Cerebellar nuclear complex (tissue), 1 donor: Measurements from ENCODE around the gene TTC33.
"Not testable (repeated sequence)": the region's sequence is repeated elsewhere in the genome, so short reads cannot be mapped to it uniquely, and the experiment has no call there.

Source experiments
- DNase-seq, 2 experiments: peaks; one replicate each; lab custom pipeline; 2025; lab: John Stamatoyannopoulos, UW

TTC33 gene

DNA sequence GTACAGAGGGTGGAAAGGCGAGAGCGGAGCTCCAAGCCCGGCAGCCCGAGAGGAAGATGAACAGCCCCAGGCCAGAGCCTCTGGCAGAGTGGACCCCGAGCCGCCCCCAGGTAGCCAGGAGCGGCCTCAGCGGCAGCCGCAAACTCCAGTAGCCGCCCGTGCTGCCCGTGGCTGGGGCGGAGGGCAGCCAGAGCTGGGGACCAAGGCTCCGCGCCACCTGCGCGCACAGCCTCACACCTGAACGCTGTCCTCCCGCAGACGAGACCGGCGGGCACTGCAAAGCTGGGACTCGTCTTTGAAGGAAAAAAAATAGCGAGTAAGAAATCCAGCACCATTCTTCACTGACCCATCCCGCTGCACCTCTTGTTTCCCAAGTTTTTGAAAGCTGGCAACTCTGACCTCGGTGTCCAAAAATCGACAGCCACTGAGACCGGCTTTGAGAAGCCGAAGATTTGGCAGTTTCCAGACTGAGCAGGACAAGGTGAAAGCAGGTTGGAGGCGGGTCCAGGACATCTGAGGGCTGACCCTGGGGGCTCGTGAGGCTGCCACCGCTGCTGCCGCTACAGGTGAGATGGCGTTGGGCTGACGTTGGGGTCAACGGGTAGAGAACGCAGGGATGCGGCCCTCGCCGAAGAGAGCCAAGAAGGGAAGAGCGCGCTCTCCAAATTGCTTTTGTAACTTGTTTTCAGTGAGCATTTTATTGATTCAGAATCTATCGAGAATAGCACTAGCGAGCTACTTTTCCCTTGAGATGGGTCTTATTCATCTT, 75.7 kb downstream of the TTC33 start, which contains the start of gene PTGER4:
TSS of gene PTGER4 (plus strand) at position 3 of the 769 bp plus-strand sequence. CDS start 1,079 bp downstream, outside the sequence.
- DNase-seq, result no peak

- DNase-seq, result no peak
These were observed 76.4 kb downstream of the TTC33 start for GRCh38 chr5:40679148-40679912.

- no peak for DNase-seq
These were observed 77.2 kb downstream of the TTC33 start for GRCh38 chr5:40678460-40679147.

DNA sequence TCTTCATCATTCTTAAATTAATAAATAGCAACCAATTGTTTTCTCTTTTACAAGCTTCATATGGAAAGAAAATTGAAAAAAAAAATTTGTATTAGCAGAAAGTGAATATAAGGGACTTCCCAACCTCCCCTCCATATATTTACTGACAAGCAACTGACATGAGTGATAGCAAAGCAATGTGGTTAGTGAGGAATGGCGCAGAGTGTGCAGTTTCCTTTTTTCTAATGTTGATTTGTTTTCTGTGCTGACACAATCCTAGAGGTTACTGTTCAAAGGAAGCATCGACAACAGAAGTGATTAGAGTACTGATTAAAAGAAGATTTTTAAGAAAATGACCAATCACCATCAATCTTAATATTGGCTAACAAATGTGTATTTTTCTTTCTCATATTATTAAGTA, 77.7 kb downstream of the TTC33 start:
- DNase-seq, result no peak

DNA sequence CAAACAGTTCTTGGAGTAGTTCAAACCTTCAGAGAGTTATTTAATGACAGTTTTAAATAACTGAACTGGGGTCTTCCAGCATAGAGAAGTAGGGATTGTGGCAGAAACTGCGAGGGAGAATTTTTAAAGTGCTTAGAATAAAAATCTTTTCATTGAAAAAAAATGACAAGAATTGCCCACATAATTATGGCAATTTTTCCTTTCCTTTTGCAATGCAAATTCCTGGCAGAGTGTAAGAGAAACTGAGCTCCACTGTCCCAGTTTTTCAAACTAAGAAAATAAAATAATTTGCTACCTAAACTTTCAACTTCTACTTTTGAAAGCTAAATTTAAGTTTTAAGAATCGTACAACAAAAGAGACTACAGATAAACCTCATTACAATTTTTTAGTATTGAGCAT, 78.3 kb downstream of the TTC33 start:
- no peak for DNase-seq

DNA sequence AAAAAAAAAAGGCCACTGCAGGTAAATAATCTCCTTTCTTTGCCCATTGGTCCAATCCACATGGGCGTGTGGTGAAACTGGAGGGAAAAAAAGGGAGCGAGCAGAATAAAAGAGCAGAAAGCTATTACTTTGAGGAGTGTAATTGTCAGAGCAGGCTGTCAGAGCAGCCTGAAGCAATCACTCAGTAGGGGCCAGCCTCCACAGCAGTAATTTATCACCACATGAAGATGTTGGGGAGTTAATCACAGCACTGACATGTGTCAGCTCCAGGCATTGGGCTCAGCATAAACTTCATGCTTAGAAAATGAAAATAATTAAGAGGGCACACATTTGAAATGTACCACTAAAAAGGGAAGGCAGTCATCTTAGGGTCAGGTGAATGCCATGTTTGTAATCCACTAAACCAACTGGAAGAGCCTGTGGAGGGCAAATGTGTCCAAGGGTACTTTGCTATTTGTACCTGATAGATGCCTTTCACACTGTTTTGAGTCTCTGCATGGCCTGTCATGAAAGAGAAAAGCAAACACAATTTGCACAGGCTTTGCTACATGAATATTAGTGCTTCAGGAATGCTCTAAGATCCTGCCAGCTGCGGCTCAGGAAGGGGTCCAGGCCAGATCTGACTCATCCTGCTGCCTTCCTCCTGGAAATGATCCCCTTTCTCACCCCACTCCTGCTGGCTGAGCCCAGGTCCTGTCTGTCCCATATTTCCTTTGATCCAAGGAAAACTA, 79.0 kb downstream of the TTC33 start:
- DNase-seq, result no peak

DNA sequence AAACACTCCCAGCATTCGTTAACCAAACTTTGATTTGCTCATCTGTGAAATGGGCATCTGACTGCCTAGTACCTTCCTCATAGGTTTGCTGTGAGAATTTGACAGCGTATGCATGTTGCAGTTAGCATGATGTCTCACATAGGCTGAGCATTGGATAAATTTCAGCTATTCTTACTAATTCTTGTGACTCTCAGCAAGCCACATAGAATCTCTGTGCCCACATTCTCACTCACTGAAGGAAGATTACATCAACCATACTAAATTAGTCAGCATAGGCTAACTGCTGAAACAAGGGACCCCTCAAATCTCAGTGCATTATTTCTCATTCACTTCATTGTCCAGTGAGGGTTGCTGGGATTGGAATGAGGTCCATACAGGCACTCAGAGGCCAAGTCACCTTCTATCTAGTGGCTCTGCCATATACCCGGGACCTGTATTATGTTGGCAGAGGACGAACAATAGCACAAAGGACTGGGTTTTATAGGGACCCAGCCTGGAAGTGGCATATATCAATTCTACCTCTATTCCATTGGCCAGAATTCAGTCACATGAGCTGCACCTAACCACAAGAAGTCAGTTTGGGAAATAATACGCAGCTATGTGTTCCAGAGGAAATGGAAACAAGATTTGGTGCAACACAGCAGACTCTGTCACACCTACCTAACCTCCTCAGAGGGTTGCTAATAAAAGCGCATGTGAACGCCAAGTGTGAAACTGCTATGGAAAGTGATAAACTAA, 80.2 kb downstream of the TTC33 start:
- DNase-seq, result no peak

- DNase-seq, result no peak
These were observed 81.0 kb downstream of the TTC33 start for GRCh38 chr5:40674661-40675235.

GRCh38 chr5:40672425-40672824, 83.3 kb downstream of the TTC33 start:
- no peak for DNase-seq

DNA sequence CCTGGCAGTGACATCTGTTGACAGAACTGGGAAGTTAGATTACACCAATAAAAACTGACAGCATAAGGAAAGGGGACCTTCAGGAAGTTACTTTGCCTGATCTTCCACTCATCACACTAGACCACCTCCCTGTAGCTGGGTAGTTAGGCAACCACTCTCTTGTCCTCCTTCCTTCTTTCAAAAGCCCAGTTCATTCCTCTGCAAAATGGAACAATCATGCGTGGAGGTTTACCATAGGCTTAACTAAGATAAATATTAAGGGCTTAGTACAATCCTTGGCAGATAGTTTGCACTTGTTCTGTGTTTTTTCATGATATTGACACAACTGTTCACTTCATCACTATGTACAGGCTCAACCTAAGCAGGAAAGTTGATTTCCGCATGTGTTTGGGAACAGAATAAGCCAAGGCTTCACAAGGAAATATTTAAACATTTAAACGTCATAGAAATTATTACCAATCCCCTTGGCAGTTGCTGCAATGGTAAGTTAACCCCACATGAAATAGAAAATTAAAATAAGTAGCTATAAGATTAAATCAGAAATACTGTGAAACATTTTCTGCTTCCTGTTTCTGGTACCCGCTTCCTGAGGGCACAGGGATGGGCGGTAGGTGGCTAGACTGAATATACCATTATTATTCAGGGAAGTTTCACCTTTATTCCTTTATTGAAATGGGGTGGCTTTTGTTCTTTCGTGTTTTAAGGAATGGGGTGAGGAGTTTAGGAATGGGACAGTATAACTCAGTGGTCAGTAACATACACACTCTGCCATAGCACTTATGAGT, 86.0 kb downstream of the TTC33 start:
- no peak for DNase-seq

GRCh38 chr5:40667161-40667663, 88.5 kb downstream of the TTC33 start:
- no peak for DNase-seq

GRCh38 chr5:40666657-40667056, 89.1 kb downstream of the TTC33 start:
- no peak for DNase-seq

DNA sequence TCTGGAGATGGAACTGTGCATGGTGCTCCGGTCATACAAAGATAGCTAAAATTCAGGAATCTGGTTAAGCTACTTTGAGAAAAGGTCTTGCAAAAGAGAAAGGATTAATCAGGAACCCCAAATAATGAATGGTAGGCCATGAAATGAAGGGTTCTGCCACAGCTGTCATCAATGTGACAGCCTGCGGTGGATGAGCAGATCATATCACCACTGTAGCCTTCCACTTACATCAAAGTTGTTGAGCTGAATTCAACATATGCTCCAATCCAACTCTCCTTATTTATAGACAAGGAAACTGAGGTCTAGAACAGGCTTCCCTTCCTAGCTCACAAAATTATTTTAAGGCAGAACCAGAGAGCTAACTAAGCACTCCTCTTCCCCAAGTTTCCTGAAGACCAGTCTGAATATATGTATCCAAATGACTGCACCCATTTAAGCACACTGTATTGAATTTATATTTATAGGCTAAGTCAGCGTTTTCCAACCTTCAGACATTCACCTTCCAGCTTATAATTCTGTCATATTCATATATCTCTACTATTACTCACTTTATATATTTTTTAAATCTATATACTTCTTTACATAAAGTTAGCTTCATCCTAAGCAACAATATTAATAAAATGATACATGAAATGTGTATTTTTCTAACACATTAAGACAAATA, 90.0 kb downstream of the TTC33 start:
- DNase-seq, result no peak

DNA sequence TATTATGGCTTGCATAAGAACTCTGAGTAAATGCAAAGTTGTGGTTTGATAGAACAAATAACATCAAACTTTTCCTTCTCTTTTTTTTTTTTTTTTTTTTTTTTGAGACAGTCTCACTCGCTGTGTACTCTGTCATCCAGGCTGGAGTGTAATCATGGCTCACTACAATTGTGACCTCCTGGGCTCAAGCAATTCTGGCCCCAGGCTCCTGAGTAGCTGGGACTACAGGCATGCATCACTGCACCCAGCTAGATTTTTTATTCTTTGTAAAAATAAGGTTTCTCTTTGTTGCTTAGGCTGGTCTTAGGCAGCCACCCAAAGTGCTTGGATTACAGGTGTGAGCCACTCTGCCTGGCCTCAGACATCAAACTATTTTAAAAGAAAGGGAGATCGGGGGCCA, 95.0 kb downstream of the TTC33 start:
- no peak for DNase-seq

DNA sequence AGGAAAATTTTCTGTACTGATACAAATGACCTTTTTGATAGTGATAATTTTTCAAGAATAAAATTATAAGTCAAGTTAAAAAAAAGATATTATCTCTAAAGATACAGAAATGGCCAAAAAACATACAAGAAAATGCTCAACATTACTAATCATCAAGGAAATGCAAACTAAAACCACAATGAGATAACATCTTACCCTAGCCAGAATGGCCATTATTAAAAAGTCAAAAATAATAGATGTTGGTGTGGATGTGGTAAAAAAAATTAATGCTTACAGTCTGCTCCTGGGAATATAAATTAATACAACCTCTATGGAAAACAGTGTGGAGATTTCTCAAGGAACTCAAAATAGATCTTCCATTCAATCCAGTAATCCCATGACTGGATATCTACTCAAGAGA, 99.0 kb downstream of the TTC33 start:
- DNase-seq, result no peak

DNA sequence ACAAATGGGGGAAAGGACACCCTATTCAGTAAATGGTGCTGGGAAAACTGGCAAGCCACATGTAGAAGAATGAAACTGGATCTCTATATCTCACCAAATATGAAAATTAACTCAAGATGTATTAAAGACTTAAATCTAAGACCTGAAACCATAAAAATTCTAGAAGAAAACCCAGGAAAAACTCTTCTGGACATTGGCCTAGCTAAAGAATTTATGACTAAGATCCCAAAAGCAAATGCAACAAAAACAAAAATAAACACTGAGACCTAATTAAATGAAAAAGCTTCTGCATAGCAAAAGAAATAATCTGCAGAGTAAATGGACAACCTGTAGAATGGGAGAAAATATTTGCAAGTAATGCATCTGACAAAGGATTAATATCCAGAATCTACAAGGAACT, 99.7 kb downstream of the TTC33 start:
- not testable (repeated sequence) for DNase-seq

GRCh38 chr5:40655138-40655537, 100.6 kb downstream of the TTC33 start:
- no peak for DNase-seq

DNA sequence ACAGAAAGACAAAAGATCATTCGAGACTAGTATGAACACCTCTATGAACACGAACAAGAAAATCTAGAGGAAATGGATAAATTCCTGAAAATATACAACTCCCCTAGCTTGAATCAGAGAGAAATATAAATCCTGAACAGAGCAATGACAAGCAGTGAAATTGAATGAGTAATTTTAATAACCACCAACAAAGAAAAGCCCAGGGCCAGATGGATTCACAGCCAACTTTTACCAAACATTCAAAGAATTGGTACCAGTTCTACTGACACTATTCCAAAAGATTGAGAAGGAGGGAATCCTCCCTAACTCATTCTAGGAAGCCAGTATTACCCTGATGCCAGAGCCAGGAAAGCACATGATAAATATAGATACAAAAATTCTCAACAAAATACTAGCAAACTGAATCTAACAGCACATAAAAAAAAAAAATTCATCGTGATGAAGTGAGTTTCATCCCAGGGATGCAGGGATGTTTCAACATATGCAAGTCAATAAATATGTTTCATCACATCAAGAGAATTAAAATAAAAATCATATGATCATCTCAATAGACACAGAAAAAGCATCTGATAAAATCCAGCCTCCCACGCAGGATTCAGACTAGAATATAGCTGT, 101.3 kb downstream of the TTC33 start:
- no peak for DNase-seq
